Naive thymus-derived CD4-positive, alpha-beta T cell (primary cell): Measurements from ENCODE around the gene IL33. TPM values are rescaled to one million over a fixed set of nuclear protein-coding genes. Genes with fewer than 3 reads are reported as not detected.

Source experiments
- ATAC-seq: fragments of 150-1000 bp; cut with Tn5 transposase; 2 replicates; pipeline ENCODE4 v1.10.0; 2021; ENCODE audit warnings: mild to moderate bottlenecking, moderate library complexity
- CTCF ChIA-PET: fragments of 350-600 bp; sonication (Branson Sonifier 250); formaldehyde crosslinking; loops from one replicate; lab custom pipeline; 2021; ENCODE audit warnings: antibody characterized with exemption; lab: Charles Lee
- POLR2A ChIA-PET: fragments of 350-600 bp; sonication (Branson Sonifier 250); formaldehyde crosslinking; loops from one replicate; lab custom pipeline; 2021; ENCODE audit warnings: antibody characterized with exemption, inconsistent platforms; lab: Charles Lee
- DNase-seq, 9 donors: peaks; one replicate each; pipeline versions ENCODE4 v3.0.0 to v3.0.0-alpha.2; 2020 to 2022; ENCODE audit warnings: mixed read lengths in 1 of 9
- H3K27ac ChIP-seq: one replicate; pipeline ENCODE4 v1.7.0; 2013; ENCODE audit warnings: mild to moderate bottlenecking, low read depth, low read length, moderate library complexity
- H3K27me3 ChIP-seq, 2 donors: one replicate each; pipeline ENCODE4 v1.7.0; 2013; ENCODE audit warnings: low read length in 2 of 2, mild to moderate bottlenecking in 2 of 2, moderate library complexity in 2 of 2; ENCODE audit not compliant: control insufficient read depth in 2 of 2, insufficient read depth in 2 of 2
- H3K36me3 ChIP-seq, 3 experiments: 1 replicate in 2 of 3; 2 replicates in 1 of 3; pipeline ENCODE4 v1.7.0; 2013; ENCODE audit warnings: low read length in 3 of 3, mild to moderate bottlenecking in 3 of 3, moderate library complexity in 1 of 3; ENCODE audit not compliant: insufficient read depth in 3 of 3, control insufficient read depth in 2 of 3
- H3K4me1 ChIP-seq, 2 donors: one replicate each; pipeline ENCODE4 v1.7.0; 2013; ENCODE audit warnings: low read length in 2 of 2, mild to moderate bottlenecking in 2 of 2, moderate library complexity in 1 of 2; ENCODE audit not compliant: control insufficient read depth in 2 of 2, insufficient read depth in 2 of 2
- H3K4me3 ChIP-seq: 2 replicates; pipeline ENCODE4 v1.7.0; 2013; ENCODE audit warnings: mild to moderate bottlenecking, low read length
- H3K9me3 ChIP-seq, 3 experiments: 1 replicate in 2 of 3; 2 replicates in 1 of 3; pipeline ENCODE4 v1.7.0; 2013; ENCODE audit warnings: low read length in 3 of 3; ENCODE audit not compliant: control insufficient read depth in 2 of 3
- H3K27ac Mint-ChIP-seq, 9 donors: one replicate each; pipeline ENCODE4 v1.8.0; 2020 to 2022; ENCODE audit warnings: mixed read lengths in 9 of 9, mild to moderate bottlenecking in 8 of 9, moderate library complexity in 5 of 9, inconsistent platforms in 2 of 9
- H3K27me3 Mint-ChIP-seq, 5 donors: one replicate each; pipeline ENCODE4 v1.8.0; 2021 to 2022; ENCODE audit warnings: mixed read lengths in 5 of 5, mild to moderate bottlenecking in 1 of 5
- H3K36me3 Mint-ChIP-seq, 5 donors: one replicate each; pipeline ENCODE4 v1.8.0; 2020 to 2022; ENCODE audit warnings: mixed read lengths in 5 of 5, mild to moderate bottlenecking in 3 of 5, inconsistent platforms in 1 of 5
- H3K4me1 Mint-ChIP-seq, 7 donors: one replicate each; pipeline ENCODE4 v1.8.0; 2020 to 2022; ENCODE audit warnings: mixed read lengths in 7 of 7, mild to moderate bottlenecking in 3 of 7, inconsistent platforms in 1 of 7
- H3K4me3 Mint-ChIP-seq, 10 donors: one replicate each; pipeline ENCODE4 v1.8.0; 2020 to 2022; ENCODE audit warnings: mild to moderate bottlenecking in 10 of 10, mixed read lengths in 10 of 10, moderate library complexity in 6 of 10, inconsistent platforms in 2 of 10
- H3K9me3 Mint-ChIP-seq, 11 donors: one replicate each; pipeline ENCODE4 v1.8.0; 2020 to 2022; ENCODE audit warnings: mixed read lengths in 11 of 11, mild to moderate bottlenecking in 4 of 11, inconsistent platforms in 1 of 11, moderate library complexity in 1 of 11
- intact Hi-C, 2 donors: fragments of 100-400 bp; cut with micrococcal nuclease; formaldehyde crosslinking; loops; one replicate each; pipeline ENCODE4 v1.15.1; 2023
- polyA plus RNA-seq, 2 donors: library from polyadenylated mRNA; unstranded; fragments of 300-500 nt; fragmentation: Illumina TruSeq; gene quantifications; one replicate each; pipeline ENCODE4 v1.2.3, GENCODE V29; 2021
- total RNA-seq, 6 experiments: library from RNA in 5 of 6; stranded (reverse) in 5 of 6; gene quantifications; 1 replicate in 5 of 6; 2 replicates in 1 of 6; pipeline ENCODE4 v1.2.3 and lab custom pipeline; 2021 to 2026

Gene IL33
- total and polyA plus RNA-seq, 7 experiments from 2014 or later, result not detected

- Mint-ChIP-seq H3K27ac (no peak overlapping the region), H3K4me3 (no peak overlapping the region), H3K9me3 (peaks cover 0 to 5% (median 0%) of the 10 kb centered on the region in 11 donors), H3K36me3 (no peaks in the 10 kb centered on the region), H3K4me1 (peaks cover 0 to 2% (median 0%) of the 10 kb centered on the region in 7 donors), H3K27me3 (peaks cover 9 to 33% (median 30%) of the 10 kb centered on the region in 5 donors)
- Histone ChIP-seq H3K36me3 (no peaks in the 10 kb centered on the region), H3K4me3 (no peak overlapping the region), H3K27ac (no peak overlapping the region), H3K27me3 (no peaks in the 10 kb centered on the region), H3K9me3 (no peaks in the 10 kb centered on the region), H3K4me1 (no peaks in the 10 kb centered on the region)
- ATAC-seq, result no peak
- no peak for DNase-seq
- CTCF ChIA-PET, result no interaction called here
- intact Hi-C loops, result no loop called here
- POLR2A ChIA-PET, result no interaction called here
Observed at GRCh38 chr9:6184749-6185645, 30.6 kb upstream of the IL33 start.

GRCh38 chr9:6186691-6187090 is 28.9 kb upstream of the IL33 start:
- ChIA-PET CTCF (no interaction called here), POLR2A (no interaction called here)
- Mint-ChIP-seq H3K27me3 (peaks cover 14 to 33% (median 30%) of the 10 kb centered on the region in 5 donors), H3K27ac (no peak overlapping the region), H3K4me3 (no peak overlapping the region), H3K9me3 (peaks cover 0 to 5% (median 0%) of the 10 kb centered on the region in 11 donors), H3K4me1 (peaks cover 0 to 2% (median 0%) of the 10 kb centered on the region in 7 donors), H3K36me3 (no peaks in the 10 kb centered on the region)
- Histone ChIP-seq H3K36me3 (no peaks in the 10 kb centered on the region), H3K4me3 (no peak overlapping the region), H3K4me1 (no peaks in the 10 kb centered on the region), H3K27me3 (no peaks in the 10 kb centered on the region), H3K9me3 (no peaks in the 10 kb centered on the region), H3K27ac (no peak overlapping the region)
- intact Hi-C loops, result no loop called here
- no peak for DNase-seq
- no peak for ATAC-seq

DNA sequence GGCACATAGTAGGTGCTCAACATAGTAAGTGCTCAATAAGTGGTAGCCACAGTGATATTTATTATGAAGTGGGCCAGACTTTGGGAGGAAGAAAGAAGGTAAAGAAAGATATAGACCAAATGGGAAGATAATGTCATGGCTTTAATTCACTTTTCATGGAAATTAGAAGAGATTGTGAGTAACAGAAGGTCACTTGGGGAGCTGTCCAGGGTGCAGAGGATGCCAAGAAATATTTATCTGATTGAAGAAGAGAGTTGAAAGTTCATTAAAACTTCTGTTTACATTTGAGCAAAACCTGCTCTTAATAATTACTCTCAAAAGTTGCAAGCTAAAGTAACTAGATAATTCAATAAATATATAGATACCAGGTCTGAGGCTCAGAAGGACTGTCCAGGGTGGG is 28.3 kb upstream of the IL33 start:
- H3K4me3 ChIP-seq, result no peak overlapping the region
- H3K27me3 ChIP-seq, result no peaks in the 10 kb centered on the region
- intact Hi-C loops, result no loop called here
- no peak for ATAC-seq
- H3K9me3 ChIP-seq, result no peaks in the 10 kb centered on the region
- ChIA-PET CTCF (no interaction called here), POLR2A (no interaction called here)
- H3K4me3 Mint-ChIP-seq, result no peak overlapping the region
- H3K4me1 ChIP-seq, result no peaks in the 10 kb centered on the region
- peaks cover 0 to 2% (median 0%) of the 10 kb centered on the region in 7 donors for H3K4me1 Mint-ChIP-seq
- H3K36me3 ChIP-seq, result no peaks in the 10 kb centered on the region
- no peak for DNase-seq
- H3K27me3 Mint-ChIP-seq, result peaks cover 14 to 39% (median 35%) of the 10 kb centered on the region in 5 donors
- no peak overlapping the region for H3K27ac ChIP-seq
- peaks cover 0 to 5% (median 0%) of the 10 kb centered on the region in 11 donors for H3K9me3 Mint-ChIP-seq
- H3K27ac Mint-ChIP-seq, result no peak overlapping the region
- H3K36me3 Mint-ChIP-seq, result no peaks in the 10 kb centered on the region

GRCh38 chr9:6188466-6188865 is 27.1 kb upstream of the IL33 start:
- no peak overlapping the region for H3K4me3 ChIP-seq
- H3K36me3 Mint-ChIP-seq, result no peaks in the 10 kb centered on the region
- H3K27me3 ChIP-seq, result no peaks in the 10 kb centered on the region
- H3K36me3 ChIP-seq, result no peaks in the 10 kb centered on the region
- DNase-seq (no peak), ATAC-seq (no peak)
- H3K27ac Mint-ChIP-seq, result no peak overlapping the region
- H3K27ac ChIP-seq, result no peak overlapping the region
- ChIA-PET CTCF (no interaction called here), POLR2A (no interaction called here)
- intact Hi-C loops, result no loop called here
- H3K9me3 Mint-ChIP-seq, result no peaks in the 10 kb centered on the region
- peaks cover 0 to 2% (median 0%) of the 10 kb centered on the region in 7 donors for H3K4me1 Mint-ChIP-seq
- no peaks in the 10 kb centered on the region for H3K4me1 ChIP-seq
- no peaks in the 10 kb centered on the region for H3K9me3 ChIP-seq
- H3K27me3 Mint-ChIP-seq, result peaks cover 14 to 35% (median 32%) of the 10 kb centered on the region in 5 donors
- H3K4me3 Mint-ChIP-seq, result no peak overlapping the region

GRCh38 chr9:6188906-6189305 is 26.7 kb upstream of the IL33 start:
- no peak overlapping the region for H3K27ac Mint-ChIP-seq
- DNase-seq (no peak), ATAC-seq (no peak)
- POLR2A ChIA-PET, result no interaction called here
- H3K36me3 Mint-ChIP-seq, result no peaks in the 10 kb centered on the region
- H3K4me1 ChIP-seq, result no peaks in the 10 kb centered on the region
- no peak overlapping the region for H3K4me3 ChIP-seq
- no peaks in the 10 kb centered on the region for H3K9me3 ChIP-seq
- intact Hi-C loops, result no loop called here
- peaks cover 14 to 33% (median 28%) of the 10 kb centered on the region in 5 donors for H3K27me3 Mint-ChIP-seq
- H3K36me3 ChIP-seq, result no peaks in the 10 kb centered on the region
- H3K27ac ChIP-seq, result no peak overlapping the region
- no peak overlapping the region for H3K4me3 Mint-ChIP-seq
- H3K4me1 Mint-ChIP-seq, result peaks cover 0 to 2% (median 0%) of the 10 kb centered on the region in 7 donors
- H3K27me3 ChIP-seq, result no peaks in the 10 kb centered on the region
- CTCF ChIA-PET, result no interaction called here
- H3K9me3 Mint-ChIP-seq, result no peaks in the 10 kb centered on the region

DNA sequence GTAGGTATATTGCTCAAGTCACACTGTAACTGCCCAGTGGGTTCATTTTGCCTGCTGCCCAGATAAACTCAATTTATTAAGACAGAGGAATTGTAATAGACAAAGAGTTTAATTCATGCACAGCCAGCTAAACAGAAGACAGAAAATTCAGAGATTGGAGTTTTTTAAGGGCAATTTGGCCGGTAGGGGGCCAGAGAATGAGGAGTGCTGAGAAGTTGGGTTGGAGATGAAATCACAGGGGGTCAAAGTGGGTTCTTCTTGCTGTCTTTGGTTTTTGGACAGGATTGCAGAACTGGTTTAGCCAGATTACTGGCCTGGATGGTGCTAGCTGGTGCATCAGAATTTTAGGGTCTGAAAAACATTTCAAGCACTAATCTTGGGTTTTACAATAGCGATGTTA is 20.7 kb upstream of the IL33 start:
- no peaks in the 10 kb centered on the region for H3K27me3 ChIP-seq
- ATAC-seq, result no peak
- H3K9me3 ChIP-seq, result no peaks in the 10 kb centered on the region
- H3K36me3 Mint-ChIP-seq, result no peaks in the 10 kb centered on the region
- ChIA-PET CTCF (no interaction called here), POLR2A (no interaction called here)
- DNase-seq, result no peak
- no peak overlapping the region for H3K27ac Mint-ChIP-seq
- no peaks in the 10 kb centered on the region for H3K4me1 ChIP-seq
- peaks cover 9 to 39% (median 25%) of the 10 kb centered on the region in 5 donors for H3K27me3 Mint-ChIP-seq
- no peak overlapping the region for H3K4me3 ChIP-seq
- no peaks in the 10 kb centered on the region for H3K9me3 Mint-ChIP-seq
- no peaks in the 10 kb centered on the region for H3K36me3 ChIP-seq
- no peak overlapping the region for H3K27ac ChIP-seq
- H3K4me3 Mint-ChIP-seq, result no peak overlapping the region
- intact Hi-C loops, result no loop called here
- no peaks in the 10 kb centered on the region for H3K4me1 Mint-ChIP-seq
